OCI-LY3 (cell line): ENCODE data around the gene MAN1B1.

Experiments used
- EZH2phosphoT487 ChIP-seq: fragments of 200-600 bp; shearing (Covaris generic); IDR thresholded peaks from 2 replicates; pipeline ENCODE4 v1.6.1; 2018; ENCODE audit warnings: antibody characterized with exemption, mixed run types, low read depth
- TF ChIP-seq, protein P1 (sequence below): fragments of 200-600, 300-600 bp; sonication (generic); IDR thresholded peaks from 2 replicates; pipeline ENCODE4 v1.5.1; 2014; ENCODE audit warnings: antibody characterized with exemption, low read length, low read depth

- TF ChIP-seq, protein P1, sequence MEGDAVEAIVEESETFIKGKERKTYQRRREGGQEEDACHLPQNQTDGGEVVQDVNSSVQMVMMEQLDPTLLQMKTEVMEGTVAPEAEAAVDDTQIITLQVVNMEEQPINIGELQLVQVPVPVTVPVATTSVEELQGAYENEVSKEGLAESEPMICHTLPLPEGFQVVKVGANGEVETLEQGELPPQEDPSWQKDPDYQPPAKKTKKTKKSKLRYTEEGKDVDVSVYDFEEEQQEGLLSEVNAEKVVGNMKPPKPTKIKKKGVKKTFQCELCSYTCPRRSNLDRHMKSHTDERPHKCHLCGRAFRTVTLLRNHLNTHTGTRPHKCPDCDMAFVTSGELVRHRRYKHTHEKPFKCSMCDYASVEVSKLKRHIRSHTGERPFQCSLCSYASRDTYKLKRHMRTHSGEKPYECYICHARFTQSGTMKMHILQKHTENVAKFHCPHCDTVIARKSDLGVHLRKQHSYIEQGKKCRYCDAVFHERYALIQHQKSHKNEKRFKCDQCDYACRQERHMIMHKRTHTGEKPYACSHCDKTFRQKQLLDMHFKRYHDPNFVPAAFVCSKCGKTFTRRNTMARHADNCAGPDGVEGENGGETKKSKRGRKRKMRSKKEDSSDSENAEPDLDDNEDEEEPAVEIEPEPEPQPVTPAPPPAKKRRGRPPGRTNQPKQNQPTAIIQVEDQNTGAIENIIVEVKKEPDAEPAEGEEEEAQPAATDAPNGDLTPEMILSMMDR: no peak
- no peak for TF ChIP-seq EZH2phosphoT487
Observed at GRCh38 chr9:137040568-137040967, 46.2 kb upstream of the MAN1B1 start.
